ENCODE results near the gene SMIM22.

DNA sequence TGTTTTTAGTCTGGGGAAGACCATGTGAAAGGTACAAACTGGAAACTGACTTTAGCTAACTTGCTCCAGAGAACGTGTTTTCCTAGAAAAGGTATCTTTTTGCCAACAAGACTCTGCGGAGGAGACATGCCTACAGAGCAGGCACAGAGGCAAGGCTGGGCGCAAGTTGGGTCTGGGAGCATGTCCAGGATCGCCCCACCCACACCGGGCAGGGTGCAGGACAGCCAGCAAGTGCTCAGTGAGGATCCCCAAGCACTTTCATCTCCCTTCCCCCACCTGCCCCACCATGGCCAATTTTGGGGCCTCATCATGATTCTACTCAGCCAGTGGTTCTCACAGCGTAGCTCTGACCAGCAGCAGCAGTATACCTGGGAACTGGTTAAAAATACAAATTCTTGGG, 25.5 kb downstream of the SMIM22 start:
- no peak for TF ChIP-seq EZH2 (IDR thresholded peaks at IDR 0.05; ENCODE audit: low read length, missing control alignments)
- TF ChIP-seq, protein P1, sequence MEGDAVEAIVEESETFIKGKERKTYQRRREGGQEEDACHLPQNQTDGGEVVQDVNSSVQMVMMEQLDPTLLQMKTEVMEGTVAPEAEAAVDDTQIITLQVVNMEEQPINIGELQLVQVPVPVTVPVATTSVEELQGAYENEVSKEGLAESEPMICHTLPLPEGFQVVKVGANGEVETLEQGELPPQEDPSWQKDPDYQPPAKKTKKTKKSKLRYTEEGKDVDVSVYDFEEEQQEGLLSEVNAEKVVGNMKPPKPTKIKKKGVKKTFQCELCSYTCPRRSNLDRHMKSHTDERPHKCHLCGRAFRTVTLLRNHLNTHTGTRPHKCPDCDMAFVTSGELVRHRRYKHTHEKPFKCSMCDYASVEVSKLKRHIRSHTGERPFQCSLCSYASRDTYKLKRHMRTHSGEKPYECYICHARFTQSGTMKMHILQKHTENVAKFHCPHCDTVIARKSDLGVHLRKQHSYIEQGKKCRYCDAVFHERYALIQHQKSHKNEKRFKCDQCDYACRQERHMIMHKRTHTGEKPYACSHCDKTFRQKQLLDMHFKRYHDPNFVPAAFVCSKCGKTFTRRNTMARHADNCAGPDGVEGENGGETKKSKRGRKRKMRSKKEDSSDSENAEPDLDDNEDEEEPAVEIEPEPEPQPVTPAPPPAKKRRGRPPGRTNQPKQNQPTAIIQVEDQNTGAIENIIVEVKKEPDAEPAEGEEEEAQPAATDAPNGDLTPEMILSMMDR (conservative IDR thresholded peaks at IDR 0.05 in 1 of 2, IDR thresholded peaks at IDR 0.05 in 1 of 2; ENCODE audit: low read depth in 1 of 2, low read length in 2 of 2) = no peak
